ENCODE measurements around the gene RFX4. TPM values are rescaled to one million over a fixed set of nuclear protein-coding genes. Genes with fewer than 3 reads are reported as not detected.

Gene RFX4
- total and polyA plus RNA-seq, 2 of the 8 experiments (the other 6 are each of a cell fraction or from before 2014, with no cell fraction given): 0.06 TPM; not detected in 1

- TF ChIP-seq CHD7 (IDR thresholded peaks at IDR 0.05; ENCODE audit: insufficient replicate concordance, low read length): no peak
Measured at GRCh38 chr12:106724934-106725333, 142.1 kb downstream of the RFX4 start (continued).
